NCI-H446 treated with DMSO at 0.1 percent for 48 hours (cell line): Measurements from ENCODE around the gene YTHDF2.
"Not testable (repeated sequence)": the region's sequence is repeated elsewhere in the genome, so short reads cannot be mapped to it uniquely, and the experiment has no call there.

ENCODE experiments used
- DNase-seq: peaks from one replicate; lab custom pipeline; 2025; lab: John Stamatoyannopoulos, UW

Gene YTHDF2

DNA sequence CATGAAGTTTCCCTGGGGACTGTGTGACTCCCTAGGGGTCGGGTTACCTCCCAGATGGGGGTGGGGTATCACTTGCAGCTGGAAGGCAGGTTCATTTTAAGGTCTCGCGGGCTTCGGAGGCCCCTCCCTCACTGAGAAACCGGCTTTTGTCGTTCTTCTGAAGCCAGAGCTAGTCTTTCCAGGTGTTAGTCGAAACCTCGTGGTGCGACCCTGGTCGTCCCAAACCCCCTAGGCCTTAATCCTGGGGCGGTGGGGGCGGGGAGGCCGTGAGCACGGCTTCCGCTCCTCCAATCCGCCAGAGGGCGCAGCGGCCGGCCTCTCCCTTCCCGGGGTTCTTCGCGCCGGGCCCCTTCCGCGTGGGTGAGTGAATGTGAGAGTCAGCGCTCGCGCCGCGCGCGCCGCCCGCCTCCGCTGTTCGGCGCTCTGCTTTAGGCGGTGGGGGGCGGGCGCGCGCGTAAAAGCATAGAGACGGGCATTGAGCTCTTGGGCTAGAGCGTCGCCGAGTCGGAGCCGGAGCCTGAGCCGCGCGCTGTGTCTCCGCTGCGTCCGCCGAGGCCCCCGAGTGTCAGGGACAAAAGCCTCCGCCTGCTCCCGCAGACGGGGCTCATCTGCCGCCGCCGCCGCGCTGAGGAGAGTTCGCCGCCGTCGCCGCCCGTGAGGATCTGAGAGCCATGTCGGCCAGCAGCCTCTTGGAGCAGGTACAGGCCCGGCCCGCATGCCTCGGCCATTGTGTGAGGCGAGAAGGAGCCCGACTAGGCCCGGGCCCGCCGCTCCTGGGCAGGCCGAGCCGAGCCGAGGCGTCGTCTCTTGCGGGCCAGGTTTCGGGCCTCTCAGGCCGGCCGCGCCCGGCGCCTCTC lies at the start of gene YTHDF2:
Gene YTHDF2, plus strand, starts transcription at position 491 of the 857 bp plus-strand sequence. Its CDS starts 181 bp downstream, at position 672.
- DNase-seq, result peak; percentile 93

DNA sequence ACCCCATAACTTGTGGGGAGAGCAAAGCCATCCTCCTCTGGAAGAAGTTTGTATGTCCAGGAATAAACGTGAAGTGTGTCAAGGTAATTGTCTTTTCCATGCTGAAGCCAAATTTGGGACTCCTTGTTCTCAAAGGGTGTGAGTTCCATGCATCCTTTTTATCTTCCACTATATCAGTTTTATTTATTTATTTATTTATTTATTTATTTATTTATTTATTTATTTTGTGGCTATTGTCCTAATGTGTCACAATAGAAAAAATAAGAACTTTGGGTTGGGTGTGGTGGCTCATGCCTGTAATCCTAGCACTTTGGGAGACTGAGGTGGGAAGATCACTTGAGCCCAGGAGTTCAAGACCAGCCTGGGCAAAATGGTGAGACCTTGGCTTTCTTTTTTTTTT lies 45.1 kb upstream of the YTHDF2 start:
- DNase-seq, result not testable (repeated sequence)

DNA sequence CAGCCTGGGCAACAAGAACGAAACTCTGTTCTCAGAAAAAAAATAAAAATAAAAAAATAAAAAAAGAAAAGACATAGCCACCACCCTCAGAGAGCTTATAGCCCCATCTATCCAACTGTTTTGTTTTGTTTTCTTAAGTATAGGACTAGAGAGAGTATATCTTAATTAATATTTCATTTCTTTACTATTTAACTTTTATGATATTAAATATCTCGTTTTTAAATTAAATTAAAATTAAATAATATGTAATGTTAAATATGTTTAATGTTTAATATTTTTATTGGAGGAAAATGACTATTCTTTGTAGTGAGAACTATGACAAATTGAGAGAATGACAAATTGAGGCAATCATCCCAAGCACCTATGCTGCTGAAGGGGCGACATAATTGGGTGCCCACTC lies 33.1 kb upstream of the YTHDF2 start:
- no peak for DNase-seq

DNA sequence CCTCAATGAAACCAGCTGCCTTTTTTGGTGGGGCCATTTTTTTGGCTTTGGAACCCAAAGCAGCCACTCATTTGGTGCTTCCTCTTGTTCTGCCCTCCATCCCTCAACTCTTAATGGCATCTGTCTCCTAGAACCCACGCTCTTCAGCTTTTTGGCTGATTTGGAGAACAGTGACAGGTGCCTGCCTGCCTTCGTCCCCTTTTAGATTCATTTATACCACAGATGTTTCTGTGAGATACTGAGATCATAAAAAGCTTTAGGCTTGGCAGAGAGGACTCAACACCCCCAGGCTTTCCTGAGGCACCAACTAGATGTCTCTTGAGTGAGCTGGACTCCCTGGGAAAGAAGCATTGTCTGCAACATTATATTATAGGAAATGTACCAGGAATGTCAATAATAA lies 20.4 kb upstream of the YTHDF2 start:
- DNase-seq, result no peak

DNA sequence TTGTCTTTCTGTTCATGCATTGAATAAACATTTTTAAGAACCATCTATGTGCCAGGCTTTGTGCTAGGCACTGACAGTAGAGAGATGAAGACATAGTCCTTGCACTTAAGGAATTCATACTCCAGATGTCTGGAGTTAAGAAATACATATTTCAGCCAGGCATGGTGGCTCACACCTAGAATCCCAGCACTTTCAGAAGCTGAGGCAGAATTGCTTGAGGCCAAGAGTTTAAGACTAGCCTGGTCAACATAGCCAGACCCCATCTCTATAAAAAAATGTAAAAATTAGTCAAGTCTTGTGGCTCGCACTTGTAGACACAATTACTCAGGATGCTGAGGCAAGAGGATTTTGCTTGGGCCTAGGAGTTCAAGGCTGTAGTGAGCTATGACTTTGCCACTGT lies 18.6 kb upstream of the YTHDF2 start:
- no peak for DNase-seq

DNA sequence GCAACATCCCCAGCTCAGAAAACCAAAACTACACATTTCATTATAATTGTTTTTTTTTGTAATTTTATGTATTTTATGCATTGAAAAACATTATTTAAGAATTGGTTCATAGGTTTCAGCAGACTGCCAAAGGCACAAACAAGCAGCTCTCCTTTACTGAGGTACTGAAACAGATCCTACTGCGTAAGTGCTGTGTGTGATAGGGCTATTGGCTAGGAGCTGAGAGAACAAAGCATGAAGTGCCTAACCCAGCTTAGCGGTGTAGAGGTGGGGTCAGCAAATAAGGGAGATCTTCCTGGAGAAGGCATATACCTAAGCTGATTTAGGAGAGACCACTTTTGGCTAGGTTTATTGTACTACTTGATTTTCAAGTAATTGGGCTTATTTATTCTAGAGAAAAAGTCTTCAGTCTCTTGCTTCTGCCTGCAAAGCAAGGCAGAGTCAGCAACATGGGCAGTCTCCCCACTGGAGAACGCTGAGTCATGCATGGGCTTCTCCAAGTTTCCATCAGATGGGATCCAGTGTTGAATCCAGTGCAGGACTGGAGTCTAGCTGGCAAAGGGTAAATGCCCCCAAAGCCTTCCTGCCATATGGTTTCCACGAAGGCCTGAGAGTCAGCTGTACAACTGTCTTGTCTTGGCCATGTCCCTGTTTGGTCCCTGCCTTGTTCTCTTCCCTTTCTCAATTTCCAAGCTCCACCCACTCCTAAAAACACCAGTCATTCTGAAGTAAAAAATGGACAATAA lies 18.0 kb upstream of the YTHDF2 start:
- no peak for DNase-seq

DNA sequence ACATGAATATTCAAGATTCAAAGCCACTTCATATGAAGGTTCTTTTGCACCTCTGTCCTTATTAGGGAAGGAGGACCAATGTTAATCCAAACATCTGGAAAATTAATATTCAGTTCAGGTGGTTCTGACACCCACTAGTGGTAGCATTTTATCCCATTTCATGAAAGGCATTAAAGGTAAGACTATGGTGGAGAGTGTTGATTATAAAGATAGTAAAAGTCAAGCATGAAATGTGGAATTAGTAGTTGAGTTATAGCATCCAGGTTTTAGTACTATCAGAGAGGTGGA lies 17.5 kb upstream of the YTHDF2 start:
- DNase-seq, result no peak

DNA sequence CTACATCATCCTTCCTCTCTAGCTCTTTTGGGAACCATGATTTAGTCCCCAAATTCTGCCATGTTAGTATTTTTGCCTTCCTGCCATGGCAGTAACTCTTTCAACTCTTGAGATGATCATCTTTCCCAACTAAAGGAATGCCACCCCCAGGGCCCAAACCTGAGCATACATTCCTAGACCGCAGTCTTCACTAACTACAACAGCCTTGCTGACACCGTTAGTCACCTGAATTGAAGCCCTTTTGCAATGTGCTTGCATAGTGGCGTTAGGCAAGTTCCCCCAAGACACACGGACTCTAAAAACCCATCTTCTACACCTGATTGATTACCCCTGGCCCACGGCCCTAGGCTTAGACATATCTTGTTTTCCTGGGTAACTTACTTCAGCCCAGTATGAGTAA lies 16.4 kb upstream of the YTHDF2 start:
- DNase-seq, result no peak

DNA sequence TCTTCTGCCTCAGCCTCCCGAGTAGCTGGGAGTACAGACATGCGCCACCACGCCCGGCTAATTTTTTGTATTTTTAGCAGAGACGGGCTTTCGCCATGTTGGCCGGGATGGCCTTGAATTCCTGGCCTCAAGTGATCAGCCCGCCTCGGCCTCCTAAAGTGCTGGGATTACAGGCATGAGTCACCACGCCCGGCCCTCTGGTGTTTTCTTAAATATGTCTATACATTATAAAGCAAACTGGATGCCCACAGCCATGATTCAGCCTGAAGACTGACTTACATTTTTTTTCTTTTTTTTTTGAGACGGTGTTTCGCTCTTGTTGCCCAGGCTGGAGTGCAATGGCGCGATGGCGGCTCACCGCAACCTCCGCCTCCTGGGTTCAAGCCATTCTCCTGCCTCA lies 14.8 kb upstream of the YTHDF2 start:
- DNase-seq, result not testable (repeated sequence)

DNA sequence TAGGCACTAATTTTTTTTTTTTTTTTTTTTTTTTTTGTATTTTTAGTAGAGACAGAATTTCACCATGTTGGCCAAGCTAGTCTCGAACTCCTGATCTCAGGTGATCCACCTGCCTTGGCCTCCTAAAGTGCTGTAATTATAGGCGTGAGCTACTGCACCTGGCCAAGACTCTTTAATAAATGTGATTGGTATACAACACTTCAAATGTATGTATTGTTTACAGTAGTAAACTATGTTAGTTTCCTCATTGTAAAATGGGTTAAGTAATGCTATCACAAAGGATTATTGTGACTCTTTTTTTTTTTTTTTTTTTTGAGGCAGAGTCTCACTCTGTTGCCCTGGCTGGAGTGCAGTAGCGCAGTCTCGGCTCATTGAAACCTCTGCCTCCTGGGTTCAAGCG lies 11.4 kb upstream of the YTHDF2 start:
- not testable (repeated sequence) for DNase-seq

DNA sequence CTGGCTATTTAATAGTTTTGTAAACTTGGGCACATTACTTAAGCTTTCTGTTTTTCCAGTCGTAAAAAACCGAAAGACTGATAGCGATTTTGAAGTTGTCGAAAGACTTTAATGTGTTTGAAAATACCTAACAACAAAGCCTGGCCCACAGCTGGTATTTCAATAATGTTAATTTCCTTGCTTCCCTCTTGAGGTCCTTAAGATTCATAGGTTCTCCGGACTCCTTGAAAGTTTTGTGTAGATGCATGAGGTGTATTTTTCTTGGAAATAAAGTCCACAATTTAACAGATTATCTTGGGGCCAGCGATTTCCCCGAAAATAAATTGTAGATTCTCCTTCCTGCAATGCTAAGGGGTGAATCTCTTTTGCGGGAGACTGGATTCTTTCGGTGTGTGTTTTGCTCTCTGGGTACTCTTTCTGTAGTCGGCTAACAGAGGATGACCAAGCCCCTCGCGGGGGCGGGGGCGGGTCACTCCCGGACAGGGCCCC lies 735 bp upstream of the YTHDF2 start:
- DNase-seq, result no peak

DNA sequence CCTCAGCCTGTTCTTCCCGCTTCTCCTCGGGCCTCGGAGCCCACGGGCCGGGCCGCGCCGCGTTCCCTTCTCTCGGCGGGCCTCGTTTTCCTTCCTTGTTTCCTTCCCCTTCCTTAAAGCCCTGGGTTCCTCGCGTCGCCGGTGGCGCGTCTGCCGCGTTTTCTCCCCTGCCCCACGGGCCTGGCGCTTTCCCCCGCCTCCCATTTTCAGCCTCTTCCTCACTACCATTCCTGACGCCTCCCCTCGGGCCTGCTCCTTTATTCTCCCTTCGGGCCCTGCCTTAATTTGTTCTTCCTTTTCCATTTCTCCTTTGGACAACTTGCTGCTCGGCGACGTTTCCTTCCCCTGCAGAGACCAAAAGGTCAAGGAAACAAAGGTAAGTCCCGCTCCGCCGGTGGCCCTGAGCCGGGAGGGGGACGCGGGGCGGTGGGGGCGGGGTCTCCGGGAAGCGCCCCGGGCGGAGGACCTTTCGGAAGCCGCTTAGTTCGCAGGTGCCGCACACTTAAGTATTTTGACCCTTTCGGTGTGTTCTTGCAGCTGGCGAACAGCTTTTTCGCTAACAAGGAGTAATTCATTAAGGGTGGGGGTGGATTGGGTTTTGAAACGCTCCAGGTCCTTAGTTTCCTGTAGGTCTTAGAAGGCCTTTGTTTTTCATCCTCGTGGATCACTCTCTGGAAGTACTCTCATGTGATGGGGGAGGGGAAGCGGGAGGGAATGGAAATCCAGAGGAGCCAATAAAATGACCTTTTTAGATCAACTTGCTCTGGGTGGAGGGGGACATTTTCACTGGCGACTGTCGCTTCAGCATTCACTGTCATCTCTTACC lies 780 bp downstream of the YTHDF2 start:
- DNase-seq, result peak; percentile 35

DNA sequence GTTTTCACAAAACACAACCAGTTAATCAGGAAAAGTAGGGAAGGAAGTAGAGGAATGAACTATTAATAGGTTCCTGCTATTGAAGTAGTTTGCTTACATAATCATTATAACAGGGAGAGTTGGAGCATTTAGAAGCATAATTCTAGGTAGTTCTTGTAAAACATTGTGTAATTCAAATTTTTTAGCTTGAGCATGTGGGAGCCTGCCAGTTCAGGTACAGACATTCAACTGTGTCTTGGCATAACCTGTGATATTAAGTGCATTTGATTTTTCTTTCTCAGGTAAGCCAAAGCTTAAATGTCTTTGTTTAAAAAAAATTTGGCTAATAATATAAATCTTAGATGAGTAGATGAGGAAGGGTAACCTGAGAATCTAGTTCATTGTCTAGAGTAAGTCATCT lies 3.4 kb downstream of the YTHDF2 start:
- DNase-seq, result no peak

DNA sequence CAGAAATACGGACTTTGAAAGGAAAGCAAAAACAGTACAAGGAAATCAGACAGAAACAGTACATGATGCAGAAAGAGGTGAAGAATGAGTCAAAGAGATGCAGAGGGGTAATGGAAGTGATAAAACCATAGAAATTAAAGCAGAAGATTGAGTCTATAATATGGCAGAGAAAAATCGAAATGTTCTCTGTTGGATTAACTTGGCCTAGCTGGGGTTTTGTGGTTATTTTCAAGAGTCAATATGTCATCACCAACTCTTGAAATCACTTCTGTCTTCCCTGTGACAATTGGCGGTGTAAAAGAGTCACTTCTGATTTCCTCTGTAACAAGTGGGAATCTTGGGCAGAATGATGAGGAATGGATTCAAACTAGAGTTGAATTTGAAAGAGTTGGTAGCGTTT lies 7.4 kb downstream of the YTHDF2 start:
- DNase-seq, result no peak

DNA sequence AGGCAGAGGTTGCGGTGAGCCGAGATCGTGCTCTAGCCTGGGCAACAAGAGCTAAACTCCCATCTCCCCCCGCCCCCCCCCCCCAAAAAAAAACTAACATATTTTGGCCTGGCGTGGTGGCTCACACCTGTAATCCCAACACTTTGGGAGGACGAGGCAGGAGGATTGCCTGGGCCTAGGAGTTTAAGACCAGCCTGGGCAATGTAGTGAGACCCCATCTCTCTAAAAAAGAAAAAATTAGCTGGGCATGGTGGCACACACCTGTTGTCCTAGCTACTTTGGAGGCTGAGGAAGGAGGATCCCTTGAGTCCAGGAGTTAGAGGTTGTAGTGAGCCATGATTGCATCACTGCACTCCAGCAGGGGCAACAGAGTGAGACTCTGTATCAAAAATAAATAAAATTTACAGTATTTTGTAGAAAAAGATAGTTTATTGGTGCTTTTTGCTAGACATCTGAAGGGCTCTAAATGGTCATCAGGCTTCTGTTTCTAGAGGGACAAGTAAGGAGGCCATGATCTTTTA lies 9.0 kb downstream of the YTHDF2 start:
- DNase-seq, result no peak

DNA sequence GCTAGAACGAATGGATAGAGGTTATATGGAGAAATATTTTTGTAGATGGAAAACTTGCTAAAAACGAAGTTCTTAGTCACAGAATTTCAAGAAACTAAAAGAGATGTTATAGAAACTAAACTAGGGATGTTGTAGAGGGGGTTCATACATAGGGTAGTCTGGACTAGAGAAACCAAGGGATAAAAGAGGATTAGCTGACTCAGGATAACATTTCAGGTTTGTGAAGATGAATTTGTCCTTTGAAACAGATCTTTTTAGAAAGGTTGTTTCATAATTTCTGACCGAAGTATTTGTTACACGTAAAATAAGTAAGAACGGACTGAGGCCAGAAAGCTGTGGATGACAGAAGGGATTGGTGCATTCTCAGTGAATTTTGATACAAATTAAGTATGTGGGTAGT lies 13.6 kb downstream of the YTHDF2 start:
- no peak for DNase-seq

DNA sequence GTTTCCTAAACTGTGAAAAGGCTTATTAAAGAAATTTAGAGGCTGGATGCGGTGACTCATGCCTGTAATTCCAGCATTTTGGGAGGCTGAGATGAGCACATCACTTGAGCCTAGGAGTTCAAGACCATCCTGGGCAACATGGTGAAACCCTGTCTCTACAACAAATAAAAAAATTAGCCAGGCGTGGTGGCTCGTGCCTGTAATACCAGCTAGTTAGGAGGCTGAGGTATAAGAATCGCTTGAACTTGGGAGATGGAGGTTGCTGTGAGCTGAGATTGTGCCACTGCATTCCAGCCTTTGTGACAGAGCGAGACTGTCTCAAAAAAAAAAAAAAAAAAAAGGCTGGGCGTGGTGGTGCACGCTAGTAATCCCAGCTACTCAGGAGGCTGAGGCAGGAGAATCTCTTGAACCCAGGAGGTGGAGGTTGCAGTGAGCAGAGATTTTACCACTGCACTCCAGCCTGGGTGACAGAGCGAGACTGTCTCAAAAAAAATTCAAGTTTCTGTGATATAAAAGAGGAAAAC lies 14.1 kb downstream of the YTHDF2 start:
- not testable (repeated sequence) for DNase-seq

DNA sequence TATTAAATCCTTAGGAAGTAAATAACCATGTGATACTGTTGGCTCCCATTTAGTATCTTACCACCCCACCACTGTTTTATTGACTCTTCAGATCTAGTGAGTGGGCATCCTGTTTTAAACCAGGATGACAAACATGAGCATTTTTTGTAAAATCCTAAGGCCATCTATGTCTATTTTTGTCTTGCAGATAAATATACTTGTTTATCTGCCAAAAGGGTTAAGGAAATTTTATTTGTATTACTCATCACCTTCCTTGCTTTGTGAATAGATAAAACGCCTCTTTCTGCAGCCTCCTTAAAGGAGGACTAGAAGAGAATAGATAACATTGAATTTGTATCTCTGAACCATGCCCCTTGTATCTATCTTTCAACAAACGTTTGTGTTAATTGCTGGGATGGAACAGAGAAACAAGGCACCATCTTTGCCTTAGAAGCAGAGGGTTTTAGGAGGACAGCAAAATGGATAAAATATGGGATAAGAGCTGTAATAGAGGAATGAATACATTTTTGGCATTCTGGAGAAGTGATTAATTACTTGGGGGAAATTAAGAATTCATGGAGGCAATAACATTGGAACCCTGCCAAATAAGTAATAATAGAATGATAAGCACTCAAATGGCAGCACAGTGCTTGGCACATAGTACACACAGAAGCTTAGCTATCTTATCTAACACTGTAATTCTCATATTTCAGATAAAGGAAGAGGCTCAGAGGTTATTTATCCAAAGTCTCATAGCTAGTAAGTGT lies 14.7 kb downstream of the YTHDF2 start:
- no peak for DNase-seq

DNA sequence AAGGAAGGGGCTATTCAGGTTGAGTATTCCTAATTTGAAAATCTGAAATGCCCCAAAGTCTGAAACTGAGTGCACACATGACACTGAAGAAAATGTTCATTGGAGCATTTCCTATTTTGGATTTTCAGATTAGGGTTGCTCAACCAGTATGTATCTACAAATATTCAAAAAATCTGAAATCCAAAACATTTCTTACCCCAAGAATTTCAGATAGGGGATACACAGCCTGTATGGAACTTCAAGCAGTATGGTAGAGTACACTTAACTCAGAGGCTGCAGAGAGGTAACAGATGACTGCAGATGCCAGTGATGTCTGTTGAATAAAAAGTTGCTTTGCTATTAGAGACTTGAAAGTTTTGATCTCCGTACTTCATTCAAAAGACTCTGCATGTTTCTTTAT lies 19.0 kb downstream of the YTHDF2 start:
- no peak for DNase-seq

DNA sequence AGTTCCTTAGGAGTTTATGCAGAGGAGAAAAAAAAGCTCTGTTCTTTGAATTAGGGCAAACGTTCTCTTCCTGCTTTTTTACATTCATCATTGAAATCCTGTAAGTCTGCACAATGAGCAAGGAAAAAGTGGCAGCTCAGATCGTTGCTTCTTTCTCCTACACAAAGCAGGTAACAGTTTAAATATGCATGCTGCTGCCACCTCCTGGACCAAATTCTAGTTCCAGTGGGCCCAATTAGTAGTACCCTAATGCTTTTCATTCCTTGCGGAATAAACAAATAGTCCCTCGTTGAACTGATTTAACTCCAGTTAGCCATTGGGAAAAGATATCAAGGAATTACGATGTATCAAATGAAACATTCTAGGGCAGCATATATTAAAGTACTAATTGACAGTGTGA lies 20.1 kb downstream of the YTHDF2 start:
- no peak for DNase-seq

DNA sequence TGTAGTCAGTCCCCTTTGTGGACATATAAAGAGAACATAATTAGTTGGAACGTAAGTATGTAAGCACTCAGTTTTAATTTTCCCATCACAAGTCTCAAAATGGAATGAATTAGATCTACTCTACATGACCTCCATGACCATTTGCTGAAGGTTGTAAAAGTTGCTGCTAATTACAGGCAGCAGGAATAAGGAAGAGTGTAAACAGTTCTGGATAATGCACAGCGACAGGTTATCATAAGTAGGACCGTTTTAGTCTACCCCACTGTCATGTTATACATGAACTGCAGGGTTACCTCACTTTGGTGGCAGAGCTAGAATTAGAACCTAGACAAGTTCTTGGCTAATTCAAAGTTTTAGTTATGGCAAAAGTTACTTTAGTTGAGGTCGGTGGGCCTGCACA lies 21.7 kb downstream of the YTHDF2 start:
- no peak for DNase-seq
